ENCODE data around the gene TST.
"Not testable (repeated sequence)": the region's sequence is repeated elsewhere in the genome, so short reads cannot be mapped to it uniquely, and the experiment has no call there.

The TST gene

DNA sequence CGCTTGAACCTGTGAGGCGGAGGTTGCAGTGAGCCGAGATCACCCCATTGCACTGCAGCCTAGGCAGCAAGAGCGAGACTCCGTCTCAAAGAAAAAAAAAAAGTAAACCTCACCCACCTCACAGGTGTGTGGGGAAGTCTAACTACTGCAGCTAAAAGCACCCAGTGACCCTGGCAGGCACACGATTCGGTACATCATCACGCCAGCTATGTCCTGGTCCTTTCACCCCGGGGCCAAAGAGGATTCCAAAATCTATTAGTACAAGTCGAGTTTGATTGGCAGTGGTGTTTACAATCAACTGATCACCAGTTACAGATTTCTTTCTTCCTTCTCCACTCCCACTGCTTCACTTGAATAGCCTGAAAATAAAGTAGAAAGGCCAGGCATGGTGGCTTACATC, 6.3 kb downstream of the TST start:
- no peak for DNase-seq

DNA sequence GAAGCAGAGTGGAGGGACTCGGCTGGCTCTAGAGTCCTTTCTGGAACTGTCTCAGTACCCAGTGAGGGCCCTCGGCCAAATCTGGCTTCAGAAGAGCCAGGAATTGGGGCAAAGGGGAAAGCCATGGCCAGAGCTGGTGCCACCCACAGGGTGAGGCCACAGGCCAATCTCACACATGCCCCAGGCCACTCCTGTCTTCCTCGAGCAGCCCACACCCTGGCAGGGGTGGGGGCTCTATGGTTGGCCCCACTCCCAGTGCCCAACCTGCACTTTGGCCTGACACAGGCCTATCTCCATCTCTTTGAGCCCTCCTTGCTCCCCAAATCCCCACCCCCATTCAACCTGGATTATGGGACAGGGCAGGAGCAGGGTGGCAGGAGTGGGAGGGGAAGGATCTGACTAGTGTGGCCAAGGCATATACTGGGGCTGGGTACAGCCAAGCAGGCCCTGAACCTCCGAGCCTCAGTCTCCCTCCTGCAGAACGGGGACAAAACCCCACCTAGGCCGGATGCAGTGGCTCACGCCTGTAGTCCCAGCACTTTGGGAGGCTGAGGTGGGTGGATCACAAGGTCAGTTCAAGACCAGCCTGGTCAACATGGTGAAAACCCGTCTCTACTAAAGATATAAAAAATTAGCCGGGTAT, 6.9 kb downstream of the TST start:
- DNase-seq: no peak

DNA sequence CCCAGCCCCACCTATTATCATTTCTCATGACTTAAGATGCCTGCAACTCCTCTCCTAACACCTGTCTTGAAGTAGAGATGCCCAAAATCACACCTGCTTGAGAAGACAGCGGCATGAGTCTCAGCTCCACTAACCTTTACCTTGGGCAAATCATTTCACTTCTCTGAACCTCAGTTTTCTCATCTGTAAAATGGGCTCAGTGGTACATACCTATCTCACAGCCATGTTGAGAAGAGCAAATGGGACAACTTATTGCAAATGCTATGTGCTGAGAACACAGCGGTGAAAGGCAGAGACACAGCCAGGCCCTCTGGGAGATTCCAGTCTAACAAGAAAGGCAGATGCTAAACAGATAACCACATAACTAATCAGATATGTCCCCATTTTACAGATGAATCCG, 7.8 kb downstream of the TST start:
- DNase-seq: no peak

DNA sequence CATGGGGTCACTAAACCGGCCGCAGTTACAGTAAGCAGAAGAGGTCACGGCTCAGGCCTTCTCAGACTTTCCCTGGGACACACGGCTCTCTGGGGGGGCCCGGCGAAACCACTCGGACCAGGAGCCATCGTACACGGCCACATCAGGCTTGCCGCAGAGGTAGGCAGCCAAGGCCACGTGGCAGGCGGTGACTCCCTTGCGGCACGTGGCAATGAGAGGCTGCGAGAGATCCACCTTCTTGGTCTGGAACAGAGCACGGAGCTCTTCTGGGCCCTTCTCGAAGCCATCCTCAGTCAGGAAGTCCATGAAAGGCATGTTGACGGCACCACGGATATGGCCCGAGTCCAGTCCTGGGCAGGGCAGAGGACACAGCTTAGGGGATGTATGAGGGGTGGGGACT, 8.3 kb downstream of the TST start:
- no peak for DNase-seq

DNA sequence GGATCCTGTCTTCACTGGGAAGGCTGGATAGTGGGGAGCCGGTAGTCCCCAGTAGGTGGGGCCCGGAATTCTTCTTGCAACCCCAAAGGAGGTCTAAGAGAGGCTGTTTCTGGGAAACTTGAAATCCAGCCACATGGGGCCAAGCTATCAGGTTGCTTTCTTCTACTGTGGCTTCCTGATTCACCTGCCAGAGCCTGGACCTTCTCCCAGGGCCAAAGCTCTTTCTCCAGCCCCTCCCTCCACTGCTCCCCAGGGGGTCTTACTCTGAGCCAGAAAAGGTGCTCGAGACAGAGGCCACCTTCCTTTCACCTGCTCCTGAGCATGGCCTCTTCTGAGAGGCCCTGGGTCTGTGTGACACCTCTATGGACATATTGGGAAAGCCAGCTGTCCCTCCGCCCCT, 9.1 kb downstream of the TST start:
- no peak for DNase-seq

DNA sequence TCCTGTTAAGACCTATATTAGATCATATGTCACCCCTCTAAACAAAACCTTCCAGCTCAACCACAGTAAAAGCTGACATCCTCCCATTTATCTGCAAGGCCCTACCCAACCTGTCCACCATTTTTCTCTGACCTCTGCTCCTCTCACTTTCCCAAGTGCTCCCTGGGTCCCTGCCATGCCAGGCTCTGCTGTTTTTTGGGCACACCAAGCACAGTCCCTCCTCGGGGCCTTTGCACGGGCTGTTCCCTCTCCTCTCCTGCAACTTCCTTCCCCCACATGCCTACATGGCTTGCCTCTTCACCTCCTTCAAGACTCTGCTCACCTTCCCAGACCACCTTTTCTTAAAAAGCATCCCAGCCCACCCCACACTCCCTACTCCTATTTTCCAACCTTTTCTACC, 9.8 kb downstream of the TST start:
- DNase-seq: no peak

DNA sequence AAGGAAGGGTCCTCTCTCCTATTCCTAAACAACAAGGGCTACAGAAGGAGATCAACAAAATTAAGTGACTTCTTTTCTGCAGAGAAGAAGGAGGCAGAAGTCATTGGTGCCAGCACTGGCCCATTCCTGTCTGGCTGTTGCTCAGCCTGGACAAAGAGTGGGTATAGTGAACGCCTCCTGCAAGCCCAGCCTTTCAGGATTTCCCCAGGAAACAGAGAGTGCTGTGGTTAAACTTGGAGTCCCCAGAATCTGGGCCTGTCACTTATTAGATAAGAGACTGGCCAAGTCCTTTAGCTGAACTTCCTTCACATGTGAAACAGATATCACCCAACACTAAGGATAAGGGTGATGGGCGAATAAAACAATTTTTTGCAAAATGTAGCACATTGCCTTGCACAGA, 10.9 kb downstream of the TST start:
- DNase-seq: no peak

DNA sequence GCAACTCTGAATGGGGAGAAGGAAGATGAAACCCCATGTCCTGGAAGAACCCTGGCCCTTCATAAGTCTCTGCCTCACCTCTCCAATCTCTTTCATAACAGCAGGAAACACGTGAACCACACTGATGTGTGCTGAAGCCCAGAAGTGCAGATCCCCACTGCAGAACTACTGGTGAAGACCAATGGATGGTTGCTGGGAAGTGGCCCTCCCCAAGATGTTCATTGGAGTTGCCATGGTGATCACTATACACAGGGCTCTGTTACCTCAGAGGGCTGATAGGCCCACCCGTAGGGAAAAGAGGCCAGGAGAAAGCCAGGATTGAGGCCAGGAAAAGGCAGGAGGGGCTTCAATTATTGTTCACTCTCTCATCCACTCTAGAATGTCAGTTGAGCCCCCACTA, 11.6 kb downstream of the TST start:
- DNase-seq: no peak

DNA sequence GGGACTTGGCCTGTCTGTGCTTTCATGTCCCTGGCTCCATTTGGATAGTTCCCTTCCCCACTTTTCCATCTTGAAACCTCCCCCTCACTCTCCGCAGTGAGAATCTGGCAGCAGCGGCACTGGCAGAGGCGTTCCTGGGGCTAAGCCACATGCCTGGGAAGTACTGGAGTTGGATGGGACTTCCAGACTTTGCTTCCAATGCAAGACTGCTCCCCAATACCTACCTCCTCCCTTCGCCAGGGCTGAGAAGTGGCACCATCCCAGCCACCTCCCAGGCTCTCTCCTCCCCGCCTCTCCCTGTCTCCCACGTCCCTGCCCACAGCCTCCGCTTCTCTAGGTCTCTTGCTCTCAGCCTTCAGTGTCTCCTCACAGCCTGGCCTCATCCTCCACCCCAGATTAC, 16.6 kb downstream of the TST start:
- DNase-seq: no peak

DNA sequence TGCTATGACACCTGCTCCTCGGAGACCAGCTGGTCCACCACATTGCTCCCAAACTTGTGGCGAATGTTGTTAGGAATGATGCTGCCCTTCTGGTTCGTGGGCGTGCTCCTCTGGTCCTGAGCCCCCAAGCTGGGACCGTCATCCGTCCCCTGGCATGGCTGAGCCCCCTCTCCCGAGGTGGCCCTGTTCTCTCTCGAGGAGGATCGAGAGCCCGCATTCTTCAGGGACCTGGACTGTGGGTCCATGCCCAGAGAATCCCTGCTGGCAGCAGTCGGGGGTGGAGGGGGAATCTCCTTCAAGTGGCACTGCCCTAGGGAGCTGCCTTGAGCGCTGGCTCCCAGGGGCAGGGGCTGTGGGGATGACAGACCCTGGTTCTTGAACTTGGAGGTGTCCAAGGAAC, 17.4 kb downstream of the TST start:
- no peak for DNase-seq

DNA sequence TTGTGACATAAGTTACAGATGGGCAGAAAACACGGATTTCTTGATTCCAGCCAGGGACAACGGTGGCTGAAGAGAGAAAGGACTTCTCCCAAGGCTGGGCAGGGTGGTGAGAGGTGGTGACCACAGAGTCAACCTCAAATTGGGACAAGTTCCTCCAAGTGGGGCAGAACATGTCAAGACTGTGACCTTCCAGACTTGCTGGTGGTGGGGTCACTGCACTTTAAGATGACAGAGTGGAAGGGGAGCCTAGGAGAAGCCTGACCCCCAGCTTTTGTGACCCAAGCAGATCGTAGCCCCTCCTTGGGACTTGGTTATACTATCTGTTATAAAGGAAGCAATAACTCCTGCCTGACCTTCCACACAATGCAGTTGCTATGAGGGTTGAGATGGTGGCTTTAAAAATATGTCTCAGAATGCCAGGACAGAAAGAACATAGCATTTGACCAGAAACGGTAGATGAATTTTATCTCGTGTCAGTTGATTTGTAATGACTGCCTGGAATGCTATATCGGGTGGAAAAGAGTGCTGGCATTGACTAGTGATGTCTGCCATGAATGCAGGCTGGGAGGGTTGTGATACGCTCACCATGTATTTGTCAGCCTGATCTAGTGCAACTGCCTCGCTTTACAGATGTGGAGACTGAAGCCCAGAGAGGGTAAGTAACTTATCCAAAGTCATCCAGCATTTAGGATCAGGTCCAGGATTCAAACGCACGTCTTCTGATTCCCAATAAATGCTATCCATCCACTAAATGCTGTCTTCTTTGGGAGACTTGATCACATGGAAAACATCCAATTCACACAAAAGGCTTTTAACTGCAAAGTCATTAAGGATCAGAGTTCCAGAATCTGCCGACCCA, 18.3 kb downstream of the TST start:
- no peak for DNase-seq

DNA sequence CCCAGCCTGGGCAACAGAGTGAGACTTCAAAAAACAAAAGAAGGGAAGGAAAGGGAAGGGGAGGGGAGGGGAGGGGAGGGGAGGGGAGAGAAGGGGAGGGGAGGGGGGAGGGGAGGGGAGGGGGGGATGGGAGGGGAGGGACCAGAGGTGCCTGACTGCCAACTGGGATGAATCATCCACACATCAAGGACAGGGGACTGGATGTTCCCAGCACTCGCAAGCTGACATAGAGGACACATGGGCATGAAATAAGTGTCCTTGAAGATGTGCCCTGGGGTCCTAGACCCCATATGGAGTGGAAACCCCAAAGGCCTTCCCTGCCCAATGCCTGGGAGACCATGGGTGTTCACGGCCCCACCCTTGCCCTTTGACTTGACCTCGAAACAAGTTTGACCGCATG, 19.8 kb downstream of the TST start:
- DNase-seq: no peak

DNA sequence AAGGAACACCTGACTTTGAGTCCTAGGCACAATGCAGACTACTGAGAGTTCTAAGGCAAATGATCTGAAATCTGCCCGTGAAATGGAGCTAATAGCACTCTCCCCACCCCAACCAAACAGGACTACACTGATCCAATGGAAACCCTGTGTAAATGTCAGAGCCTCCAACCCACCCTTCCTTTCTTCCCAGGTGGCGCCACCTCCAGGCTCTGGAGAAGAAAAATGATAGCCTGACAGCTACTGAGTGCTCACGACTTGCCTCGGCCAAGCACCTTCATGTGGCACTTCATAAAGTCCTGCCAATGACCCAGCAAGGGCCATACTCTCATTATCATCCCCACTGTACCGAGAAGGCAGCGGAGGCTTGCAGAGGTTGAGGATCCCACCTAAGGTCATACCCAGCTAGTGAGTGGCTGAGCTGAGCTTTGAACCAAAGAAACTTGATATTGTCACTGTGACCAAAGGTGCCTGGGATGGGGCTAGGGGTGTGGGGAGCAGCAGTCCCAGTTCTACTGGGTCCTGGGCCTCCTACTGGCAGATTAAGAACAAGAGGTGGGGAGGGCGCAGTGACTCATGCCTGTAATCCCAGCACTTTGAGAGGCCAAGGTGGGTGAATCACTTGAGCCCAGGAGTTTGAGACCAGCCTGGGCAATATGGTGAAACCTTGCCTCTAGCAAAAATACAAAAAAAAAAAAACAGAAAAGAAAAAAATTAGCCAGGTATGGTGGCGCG, 20.5 kb downstream of the TST start:
- DNase-seq: no peak

DNA sequence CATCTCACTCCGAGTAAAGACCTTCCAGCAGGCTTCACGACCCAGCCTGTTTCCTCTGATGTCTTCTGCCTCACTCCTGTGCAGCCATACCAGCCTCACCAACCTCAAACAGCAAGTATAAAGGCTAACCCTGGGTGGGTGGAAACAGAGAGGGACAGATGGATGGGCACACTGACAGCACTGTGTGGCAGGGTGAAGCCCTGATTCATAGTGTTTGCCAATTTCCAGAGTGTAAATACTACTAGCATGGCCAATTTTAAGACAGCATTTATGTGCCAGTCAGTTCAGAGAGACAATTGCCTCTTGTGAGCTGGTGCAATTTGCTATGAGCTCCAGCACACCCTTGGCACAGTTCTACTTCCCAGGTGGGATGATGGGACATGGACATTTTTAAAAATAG, 21.5 kb downstream of the TST start:
- DNase-seq: no peak

DNA sequence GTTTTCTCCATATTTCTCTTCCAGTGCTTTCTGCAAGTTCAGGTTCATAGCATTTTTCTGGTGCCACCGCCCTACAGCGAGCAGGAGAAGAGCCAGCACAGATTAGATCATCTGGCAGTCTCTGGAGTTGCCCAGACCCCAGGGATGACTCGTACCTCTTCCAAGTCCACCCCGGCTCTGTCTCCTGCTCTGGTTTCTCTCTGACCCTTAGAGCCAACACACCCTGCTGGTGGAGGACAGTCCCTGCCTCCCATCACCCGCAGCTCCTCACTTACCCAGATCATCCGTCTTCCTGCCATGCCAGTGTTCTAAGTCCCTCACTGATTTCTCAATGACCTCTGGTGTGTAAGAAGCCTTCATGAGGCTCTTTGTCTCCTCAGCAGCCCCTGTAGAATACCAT, 28.0 kb downstream of the TST start:
- no peak for DNase-seq

DNA sequence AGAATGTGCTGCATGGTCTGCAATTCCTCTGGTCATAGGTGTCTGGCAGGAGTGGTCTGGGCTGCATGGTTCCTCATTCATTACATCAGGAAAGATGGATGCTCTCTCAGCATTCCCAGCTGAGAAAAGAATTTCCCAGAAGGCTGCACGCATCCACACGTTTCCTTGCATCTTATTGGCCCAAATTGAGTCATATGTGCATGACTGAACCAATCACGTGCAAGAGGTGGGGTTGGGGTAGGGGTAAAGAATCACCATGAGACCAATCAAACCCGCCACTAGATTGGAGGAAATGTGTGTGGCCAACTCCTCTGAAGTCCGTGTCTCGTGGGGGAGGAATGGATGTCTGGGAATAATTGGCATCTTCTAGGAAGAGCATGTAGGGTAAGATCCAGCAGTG, 28.8 kb downstream of the TST start:
- DNase-seq: no peak

DNA sequence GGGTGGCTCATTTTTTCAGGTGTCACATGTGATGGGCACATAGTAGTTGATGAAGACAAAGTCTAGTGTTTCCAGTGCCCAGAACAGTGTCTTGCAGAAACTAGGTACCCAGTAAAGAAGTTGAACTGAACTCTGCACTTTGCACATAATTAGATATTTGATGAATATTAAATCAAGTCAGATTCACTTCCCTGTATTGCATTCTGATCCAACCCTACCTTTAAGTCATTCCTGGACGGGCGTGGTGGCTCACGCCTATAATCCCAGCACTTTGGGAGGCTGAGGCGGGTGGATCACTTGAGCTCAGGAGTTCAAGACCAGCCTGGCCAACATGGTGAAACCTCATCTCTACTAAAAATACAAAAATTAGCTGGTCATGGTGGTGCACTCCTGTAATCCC, 30.2 kb downstream of the TST start:
- not testable (repeated sequence) for DNase-seq

DNA sequence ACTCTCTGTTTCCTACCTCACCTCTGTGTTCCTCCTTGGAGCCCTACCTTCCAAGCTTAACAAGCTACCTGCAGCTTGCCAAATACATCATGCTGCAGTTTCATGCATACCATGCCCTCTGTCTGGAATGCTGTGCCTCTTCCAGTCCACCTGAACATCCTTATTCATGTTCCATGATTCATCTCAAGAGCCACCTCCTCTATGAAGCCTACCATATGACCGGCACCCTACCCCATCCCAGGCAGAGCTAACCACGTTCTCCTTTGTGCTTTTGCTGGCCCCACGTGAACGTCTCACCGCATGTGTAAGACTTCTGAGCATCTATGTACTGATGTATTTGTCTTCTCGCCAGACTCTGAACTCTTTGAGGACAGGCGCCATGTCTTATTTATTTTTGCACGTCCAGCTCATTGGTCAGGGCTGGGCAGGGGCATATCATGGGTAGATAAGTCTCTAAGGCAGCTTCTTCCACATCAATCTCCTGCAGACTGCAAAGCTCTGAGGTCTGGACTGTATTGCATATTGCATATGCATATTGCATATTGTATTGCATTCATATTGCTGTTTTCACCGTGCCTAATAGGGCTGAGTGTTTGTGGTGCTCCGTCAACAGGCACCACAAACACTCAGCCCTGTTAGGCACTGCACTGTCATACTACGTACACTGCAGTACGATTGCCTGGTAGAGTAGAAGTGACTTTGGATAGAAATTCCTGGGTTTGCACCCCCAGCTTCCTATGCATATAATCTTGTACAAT, 31.0 kb downstream of the TST start:
- no peak for DNase-seq

DNA sequence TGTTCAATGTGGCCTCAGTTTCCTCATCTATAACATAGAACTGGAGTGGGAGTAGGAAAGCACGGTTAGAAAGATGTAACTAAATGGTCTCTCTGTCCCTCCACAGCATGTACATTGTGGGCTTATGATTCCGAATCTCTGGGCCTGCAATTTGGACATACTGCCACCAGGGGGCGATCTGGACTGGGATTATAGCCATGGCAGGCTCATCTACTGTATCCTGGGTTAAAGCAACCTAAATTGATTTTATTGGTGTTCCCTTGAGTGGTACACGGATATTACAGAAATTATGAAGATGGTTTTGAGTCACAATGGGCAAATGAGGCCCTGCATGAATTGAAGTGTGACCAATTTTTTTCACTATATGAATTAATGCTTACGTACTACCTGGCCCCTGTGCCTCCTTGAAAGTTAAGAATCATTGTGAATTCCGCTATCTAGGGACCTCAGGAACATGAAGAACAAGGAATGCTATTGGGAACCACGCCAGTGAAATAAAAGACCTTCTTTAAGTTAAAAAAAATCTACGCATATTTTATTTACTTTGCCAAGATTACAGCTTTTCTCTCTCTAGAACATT, 32.9 kb downstream of the TST start:
- no peak for DNase-seq

DNA sequence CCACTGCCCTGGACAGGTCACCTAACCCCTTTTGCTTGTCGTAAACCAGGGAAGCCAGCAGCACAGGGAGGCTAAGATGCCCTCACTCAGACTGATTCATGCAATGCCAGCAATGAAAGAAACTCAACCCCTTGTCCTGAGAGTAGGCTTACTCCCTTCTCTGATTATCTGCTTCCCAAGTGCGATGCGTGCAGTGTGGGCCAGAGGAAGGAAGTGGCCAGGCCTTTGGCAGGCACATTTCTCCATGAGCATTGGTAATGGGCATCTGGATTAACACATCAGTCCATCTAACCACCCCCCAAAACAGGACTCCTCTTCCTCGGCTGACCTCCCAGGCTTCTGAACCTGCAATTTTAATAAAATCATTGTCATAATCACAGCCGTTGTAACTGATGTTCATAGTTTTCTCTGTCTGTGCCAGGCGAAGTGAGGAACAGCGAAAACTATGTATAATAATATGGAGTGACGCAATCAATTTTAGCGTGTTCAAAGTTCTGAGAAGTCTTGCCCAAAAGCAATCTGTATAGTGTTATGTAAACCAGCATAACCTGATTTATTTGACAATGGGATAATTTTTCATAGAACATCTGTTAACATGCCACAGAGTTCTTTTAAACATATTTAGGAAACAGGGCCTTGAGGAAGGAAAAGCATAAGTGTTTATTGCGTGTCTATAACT, 33.9 kb downstream of the TST start:
- no peak for DNase-seq

DNA sequence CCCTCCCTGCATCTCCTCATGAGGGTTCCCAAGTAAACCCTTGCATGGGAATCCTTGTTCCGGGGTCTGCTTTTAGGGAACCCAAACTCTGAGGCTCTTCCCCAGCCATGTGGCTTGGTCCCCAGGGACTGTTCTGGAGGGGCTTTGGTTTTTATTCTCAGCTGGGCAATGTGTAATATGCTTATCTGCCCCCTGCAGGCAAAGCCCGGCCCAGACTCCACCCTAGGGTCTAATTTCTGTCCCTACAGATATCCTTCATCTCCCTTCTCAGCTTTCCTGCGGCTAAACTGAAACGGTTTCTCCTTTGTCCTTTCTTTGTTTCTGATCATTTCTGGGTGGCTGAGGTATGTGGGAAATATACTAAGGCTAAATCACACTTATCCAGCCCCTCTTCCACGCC, 37.1 kb downstream of the TST start:
- DNase-seq: peak; percentile 4

DNA sequence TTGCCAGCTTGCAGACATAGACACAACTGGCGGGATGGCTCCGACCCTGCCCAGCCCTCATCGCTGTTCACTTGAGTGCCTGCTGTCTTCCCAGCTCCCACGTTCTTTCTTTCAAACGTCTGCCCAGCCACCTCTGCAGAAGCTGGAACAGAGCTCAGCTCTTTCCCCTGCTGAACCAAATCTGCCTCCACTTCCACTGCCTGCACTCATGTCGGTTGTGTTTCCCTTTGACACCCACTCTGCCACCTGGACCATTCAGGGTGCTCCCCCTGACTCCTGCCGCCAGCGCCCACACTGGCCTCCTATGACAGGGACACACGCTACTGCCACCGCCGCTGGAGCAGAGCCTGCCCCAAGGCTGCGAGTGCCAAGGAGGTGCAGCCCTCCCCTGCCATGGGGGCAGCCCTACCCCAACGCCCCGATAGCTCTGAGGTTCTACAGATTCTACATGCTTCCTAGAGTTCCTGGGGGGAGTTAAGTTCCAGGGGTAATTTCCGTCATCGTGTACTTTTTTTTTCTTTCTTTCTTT, 37.9 kb downstream of the TST start:
- peak; percentile 11 for DNase-seq

All from NCI-H524 treated with DMSO at 0.1 percent for 48 hours (cell line).